GM18499 (cell line): ENCODE results near the gene KDM3B.
"Not testable (repeated sequence)": the region's sequence is repeated elsewhere in the genome, so short reads cannot be mapped to it uniquely, and the experiment has no call there.

Experiments
- ATAC-seq: cut with Tn5 transposase; IDR thresholded peaks from one replicate; pipeline ENCODE4 v1.9.1; 2021; ENCODE audit warnings: moderate number of reproducible peaks; ENCODE audit not compliant: insufficient read depth, unreplicated experiment

The KDM3B gene

GRCh38 chr5:138389332-138389731, 36.8 kb downstream of the KDM3B start:
- no peak for ATAC-seq

GRCh38 chr5:138389911-138390310, 37.4 kb downstream of the KDM3B start:
- ATAC-seq = not testable (repeated sequence)

GRCh38 chr5:138391859-138392386, 39.4 kb downstream of the KDM3B start:
- ATAC-seq = no peak

- no peak for ATAC-seq
These were observed 50.2 kb downstream of the KDM3B start for GRCh38 chr5:138402640-138403039.

GRCh38 chr5:138408023-138408422, 55.5 kb downstream of the KDM3B start:
- ATAC-seq = no peak

GRCh38 chr5:138410996-138411640, 58.6 kb downstream of the KDM3B start:
- not testable (repeated sequence) for ATAC-seq

- no peak for ATAC-seq
These were observed 66.0 kb downstream of the KDM3B start for GRCh38 chr5:138418444-138418843.

GRCh38 chr5:138425079-138425478, 72.6 kb downstream of the KDM3B start:
- ATAC-seq = no peak

- no peak for ATAC-seq
These were observed 83.5 kb downstream of the KDM3B start for GRCh38 chr5:138435943-138436342.

GRCh38 chr5:138438003-138438723, 85.7 kb downstream of the KDM3B start:
- ATAC-seq = no peak

- no peak for ATAC-seq
These were observed 86.4 kb downstream of the KDM3B start, which contains the start of gene REEP2 for GRCh38 chr5:138438724-138439476. TSS of gene REEP2 (plus strand) at chr5:138439057. CDS start at chr5:138439209, 152 bp downstream.

GRCh38 chr5:138439477-138440158, 87.1 kb downstream of the KDM3B start:
- ATAC-seq = no peak

GRCh38 chr5:138440159-138441073, 87.9 kb downstream of the KDM3B start:
- no peak for ATAC-seq

- no peak for ATAC-seq
These were observed 88.7 kb downstream of the KDM3B start for GRCh38 chr5:138441221-138441620.

GRCh38 chr5:138444078-138444773, 91.7 kb downstream of the KDM3B start:
- ATAC-seq = no peak

- ATAC-seq = no peak
These were observed 92.5 kb downstream of the KDM3B start for GRCh38 chr5:138444774-138445546.

- no peak for ATAC-seq
These were observed 93.2 kb downstream of the KDM3B start for GRCh38 chr5:138445547-138446271.
